ENCODE measurements around the gene OR5A2. TPM values are rescaled to one million over a fixed set of nuclear protein-coding genes. Genes with fewer than 3 reads are reported as not detected.
"Not testable (repeated sequence)": the region's sequence is repeated elsewhere in the genome, so short reads cannot be mapped to it uniquely, and the experiment has no call there.

The OR5A2 gene
- total and polyA plus RNA-seq, 12 donors, result not detected

DNA sequence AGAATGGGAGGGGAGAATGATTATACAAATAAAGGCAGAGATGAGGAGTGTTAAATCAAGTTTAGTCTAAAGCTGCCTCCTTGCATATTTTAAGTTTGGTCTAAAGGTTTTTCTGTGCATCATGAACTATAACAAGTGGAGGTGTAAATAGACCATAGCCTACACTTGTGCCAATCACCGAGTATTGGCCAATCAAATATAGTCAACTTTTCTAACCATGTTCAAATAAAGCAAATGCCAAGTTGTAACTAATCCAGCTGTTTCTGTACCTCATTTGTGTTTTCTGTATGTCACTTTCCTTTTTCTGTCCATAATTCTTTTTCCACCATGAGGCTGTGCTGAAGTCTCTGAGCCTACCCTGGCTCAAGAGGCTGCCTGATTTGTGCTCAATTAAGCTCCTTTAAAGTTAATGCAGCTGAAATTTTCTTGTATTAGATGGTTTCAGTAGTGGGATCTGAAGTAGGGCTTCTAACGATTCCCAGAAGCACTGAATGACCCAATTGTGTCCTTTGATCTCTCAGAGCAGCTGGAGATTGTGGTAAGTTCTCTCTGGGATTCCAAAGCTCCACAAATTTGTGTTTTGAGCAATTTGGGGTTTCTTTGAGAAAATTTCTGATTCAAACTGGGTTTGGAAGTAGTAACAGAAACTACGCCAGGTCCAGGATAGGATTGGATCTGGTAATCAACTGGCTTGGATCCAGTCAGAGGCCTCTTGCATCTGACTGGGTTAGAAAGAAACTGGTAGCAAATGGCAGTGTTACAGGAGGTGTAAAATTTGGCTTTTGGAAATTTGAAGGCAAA lies 25.6 kb downstream of the OR5A2 start:
- H3K4me3 ChIP-seq, result no peak overlapping the region
- no peak for DNase-seq
- no peaks in the 10 kb centered on the region for H3K4me1 ChIP-seq
- ATAC-seq, result no peak
- H3K9me3 ChIP-seq, result peaks cover 0 to 31% (median 0%) of the 10 kb centered on the region in 11 donors
- TF ChIP-seq, protein P1, sequence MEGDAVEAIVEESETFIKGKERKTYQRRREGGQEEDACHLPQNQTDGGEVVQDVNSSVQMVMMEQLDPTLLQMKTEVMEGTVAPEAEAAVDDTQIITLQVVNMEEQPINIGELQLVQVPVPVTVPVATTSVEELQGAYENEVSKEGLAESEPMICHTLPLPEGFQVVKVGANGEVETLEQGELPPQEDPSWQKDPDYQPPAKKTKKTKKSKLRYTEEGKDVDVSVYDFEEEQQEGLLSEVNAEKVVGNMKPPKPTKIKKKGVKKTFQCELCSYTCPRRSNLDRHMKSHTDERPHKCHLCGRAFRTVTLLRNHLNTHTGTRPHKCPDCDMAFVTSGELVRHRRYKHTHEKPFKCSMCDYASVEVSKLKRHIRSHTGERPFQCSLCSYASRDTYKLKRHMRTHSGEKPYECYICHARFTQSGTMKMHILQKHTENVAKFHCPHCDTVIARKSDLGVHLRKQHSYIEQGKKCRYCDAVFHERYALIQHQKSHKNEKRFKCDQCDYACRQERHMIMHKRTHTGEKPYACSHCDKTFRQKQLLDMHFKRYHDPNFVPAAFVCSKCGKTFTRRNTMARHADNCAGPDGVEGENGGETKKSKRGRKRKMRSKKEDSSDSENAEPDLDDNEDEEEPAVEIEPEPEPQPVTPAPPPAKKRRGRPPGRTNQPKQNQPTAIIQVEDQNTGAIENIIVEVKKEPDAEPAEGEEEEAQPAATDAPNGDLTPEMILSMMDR (IDR thresholded peaks at IDR 0.05), result peak in 1 of 9 donors; percentile 7
- WGBS, 2 donors, result 74 to 75% methylated on average over 3 of the region's 3 CpGs
- no peak overlapping the region for H3K27ac ChIP-seq
- H3K27me3 ChIP-seq, result no peaks in the 10 kb centered on the region
- intact Hi-C loops (cut with DNase I), result no loop called here
- H3K36me3 ChIP-seq, result no peaks in the 10 kb centered on the region

DNA sequence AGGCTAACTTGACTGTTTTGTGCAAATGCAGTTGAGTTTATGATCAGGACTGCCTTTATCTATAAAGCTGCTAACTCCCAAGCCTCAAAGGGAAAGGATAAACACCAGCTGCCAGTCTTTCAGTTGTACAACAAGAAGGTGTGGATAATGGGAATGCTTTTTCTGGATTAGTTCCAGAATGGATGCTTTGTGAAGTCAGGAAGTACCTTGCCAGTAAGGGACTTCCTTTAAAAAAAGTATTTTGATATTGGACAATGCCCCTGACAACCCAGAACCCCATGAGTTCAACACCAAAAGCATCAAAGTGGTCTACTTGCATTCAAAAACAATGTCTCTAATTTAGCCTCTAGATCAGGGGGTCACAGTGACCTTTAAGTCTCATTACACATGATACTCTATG lies 32.0 kb downstream of the OR5A2 start:
- TF ChIP-seq, protein P1 (IDR thresholded peaks at IDR 0.05), result no peak
- Histone ChIP-seq H3K36me3 (no peaks in the 10 kb centered on the region), H3K4me1 (no peaks in the 10 kb centered on the region), H3K4me3 (no peak overlapping the region), H3K27ac (no peak overlapping the region), H3K27me3 (no peaks in the 10 kb centered on the region), H3K9me3 (no peaks in the 10 kb centered on the region)
- intact Hi-C loops (cut with DNase I), result no loop called here
- ATAC-seq, result no peak
- DNase-seq, result no peak

DNA sequence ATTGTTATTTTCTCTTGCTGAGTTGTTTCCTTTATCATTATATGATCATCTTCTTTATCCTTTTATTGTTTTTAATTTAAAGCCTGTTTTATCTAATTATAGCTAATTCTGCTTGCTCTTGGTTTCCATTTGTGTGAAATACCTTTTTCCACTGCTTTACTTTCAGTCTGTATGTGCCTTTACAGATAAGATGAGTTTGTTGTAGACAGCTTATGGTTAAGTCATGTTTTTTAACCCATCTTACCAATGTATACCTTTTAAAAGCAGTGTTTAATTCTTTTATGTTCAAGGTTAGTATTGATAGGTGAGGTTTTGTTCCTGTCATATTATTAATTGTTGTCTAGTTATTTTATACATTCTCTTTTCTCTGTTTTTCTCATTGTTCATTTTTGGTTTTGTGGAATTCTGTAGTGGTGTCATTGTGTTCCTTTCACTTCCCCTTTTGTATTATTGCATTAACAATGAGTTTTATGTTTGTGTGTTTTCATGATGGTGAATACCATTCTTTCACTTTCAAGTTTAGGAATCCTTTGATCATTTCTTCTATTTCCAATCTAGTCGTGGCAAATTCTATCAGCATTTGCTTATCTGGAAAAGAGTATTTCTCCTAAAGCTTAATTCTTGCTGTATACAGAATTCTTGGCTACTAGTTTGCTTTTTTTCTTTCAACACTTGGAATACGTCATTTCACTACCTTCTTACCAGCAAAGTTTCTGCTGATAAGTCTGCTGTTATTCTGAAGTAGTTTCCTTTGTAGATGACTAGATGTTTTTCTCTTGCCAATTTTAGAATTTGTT lies 45.8 kb downstream of the OR5A2 start:
- TF ChIP-seq, protein P1 (IDR thresholded peaks at IDR 0.05), result no peak
- H3K9me3 ChIP-seq, result peaks cover 0 to 22% (median 0%) of the 10 kb centered on the region in 11 donors
- no peaks in the 10 kb centered on the region for H3K4me1 ChIP-seq
- intact Hi-C loops (cut with DNase I), result no loop called here
- DNase-seq, result no peak
- H3K27ac ChIP-seq, result no peak overlapping the region
- 44 to 53% methylated on average over 2 of the region's 2 CpGs for WGBS, 2 donors
- no peaks in the 10 kb centered on the region for H3K27me3 ChIP-seq
- no peak for ATAC-seq
- H3K36me3 ChIP-seq, result no peaks in the 10 kb centered on the region
- H3K4me3 ChIP-seq, result no peak overlapping the region

DNA sequence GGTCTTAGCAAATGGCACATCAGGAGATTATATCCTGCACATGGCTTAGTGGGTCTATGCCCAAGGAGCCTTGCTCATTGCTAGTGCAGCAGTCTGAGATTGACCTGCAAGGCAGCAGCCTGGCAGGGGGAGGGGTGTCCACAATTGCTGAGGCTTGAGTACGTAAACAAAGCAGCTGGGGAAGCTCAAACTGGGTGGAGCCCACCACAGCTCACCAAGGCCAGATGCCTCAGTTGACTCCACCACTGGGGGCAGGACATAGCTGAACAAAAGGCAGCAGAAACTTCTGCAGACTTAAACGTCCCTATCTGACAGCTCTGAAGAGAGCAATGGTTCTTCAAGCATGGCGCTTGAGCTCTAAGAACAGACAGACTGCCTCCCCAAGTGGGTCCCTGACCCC lies 53.9 kb downstream of the OR5A2 start:
- WGBS, 2 donors, result 24 to 50% methylated on average over 3 of the region's 3 CpGs

More for the DNA sequence above, 53.9 kb downstream of the OR5A2 start:
- H3K9me3 ChIP-seq, result peaks cover 0 to 32% (median 12%) of the 10 kb centered on the region in 11 donors
- intact Hi-C loops (cut with DNase I); H3K4me3 ChIP-seq; H3K36me3 ChIP-seq; H3K27me3 ChIP-seq; H3K4me1 ChIP-seq; ATAC-seq; DNase-seq; H3K27ac ChIP-seq: not testable (repeated sequence)
